NCI-H2029 (cell line): ENCODE results near the gene TTC7B.

ENCODE experiments used
- DNase-seq: peaks from one replicate; lab custom pipeline; 2025; lab: John Stamatoyannopoulos, UW

TTC7B gene

GRCh38 chr14:90703841-90704737 lies 112.1 kb downstream of the TTC7B start:
- DNase-seq: no peak

- no peak for DNase-seq
These were observed 115.1 kb downstream of the TTC7B start for GRCh38 chr14:90700933-90701776.

GRCh38 chr14:90699016-90699415 lies 117.2 kb downstream of the TTC7B start:
- no peak for DNase-seq

GRCh38 chr14:90698379-90698869 lies 117.8 kb downstream of the TTC7B start:
- no peak for DNase-seq

GRCh38 chr14:90697577-90698206 lies 118.5 kb downstream of the TTC7B start:
- DNase-seq: peak; percentile 54

GRCh38 chr14:90697132-90697531 lies 119.1 kb downstream of the TTC7B start:
- DNase-seq: no peak

- DNase-seq: no peak
These were observed 119.5 kb downstream of the TTC7B start for GRCh38 chr14:90696720-90697119.

GRCh38 chr14:90695997-90696660 lies 120.1 kb downstream of the TTC7B start:
- no peak for DNase-seq

GRCh38 chr14:90693413-90693812 lies 122.8 kb downstream of the TTC7B start:
- peak; percentile 75 for DNase-seq

GRCh38 chr14:90692826-90693225 lies 123.4 kb downstream of the TTC7B start:
- no peak for DNase-seq

- no peak for DNase-seq
These were observed 124.2 kb downstream of the TTC7B start for GRCh38 chr14:90692061-90692460.

- DNase-seq: no peak
These were observed 124.6 kb downstream of the TTC7B start for GRCh38 chr14:90691627-90692026.

GRCh38 chr14:90687680-90688079 lies 128.6 kb downstream of the TTC7B start:
- no peak for DNase-seq

- no peak for DNase-seq
These were observed 133.6 kb downstream of the TTC7B start for GRCh38 chr14:90682615-90683014.

GRCh38 chr14:90681929-90682328 lies 134.3 kb downstream of the TTC7B start:
- peak; percentile 13 for DNase-seq

- no peak for DNase-seq
These were observed 137.3 kb downstream of the TTC7B start for GRCh38 chr14:90678846-90679362.

- no peak for DNase-seq
These were observed 137.8 kb downstream of the TTC7B start for GRCh38 chr14:90678420-90678819.

GRCh38 chr14:90677484-90678050 lies 138.7 kb downstream of the TTC7B start:
- DNase-seq: no peak

GRCh38 chr14:90676912-90677311 lies 139.3 kb downstream of the TTC7B start:
- no peak for DNase-seq

GRCh38 chr14:90676356-90676755 lies 139.9 kb downstream of the TTC7B start:
- DNase-seq: no peak

- DNase-seq: no peak
These were observed 140.8 kb downstream of the TTC7B start for GRCh38 chr14:90675399-90675798.
